Testis (tissue), 3 donors: ENCODE results near the gene DSTN. TPM values are rescaled to one million over a fixed set of nuclear protein-coding genes. Genes with fewer than 3 reads are reported as not detected.

Experiments
- DNase-seq: peaks from one replicate; pipeline ENCODE4 v3.0.0-alpha.2; 2019
- H3K27ac ChIP-seq, 2 donors: fragments of 200-600 bp; sonication (generic); one replicate each; pipeline ENCODE4 v1.5.1; 2019
- H3K27me3 ChIP-seq: fragments of 200-600 bp; sonication (generic); one replicate; pipeline ENCODE4 v1.5.1; 2019
- H3K36me3 ChIP-seq: fragments of 200-600 bp; sonication (generic); one replicate; pipeline ENCODE4 v1.5.1; 2017; ENCODE audit warnings: low read depth; ENCODE audit errors: missing control alignments
- H3K4me1 ChIP-seq: fragments of 200-600 bp; sonication (generic); one replicate; pipeline ENCODE4 v1.5.1; 2019
- H3K4me3 ChIP-seq, 2 donors: fragments of 200-600 bp; sonication (generic); one replicate each; pipeline ENCODE4 v1.5.1; 2017 to 2019
- H3K9me3 ChIP-seq: fragments of 200-600 bp; sonication (generic); one replicate; pipeline ENCODE4 v1.5.1; 2017
- CTCF ChIP-seq, 3 experiments: fragments of 450-650 bp in 2 of 3; fragments of 200-600 bp in 1 of 3; sonication (generic) in 1 of 3; IDR thresholded peaks; one replicate each; pipeline ENCODE4 v1.5.1; 2016 to 2019; ENCODE audit warnings: antibody characterized with exemption in 3 of 3, mild to moderate bottlenecking in 2 of 3, moderate library complexity in 1 of 3
- POLR2A ChIP-seq: fragments of 450-650 bp; IDR thresholded peaks from one replicate; pipeline ENCODE4 v1.6.1; 2017; ENCODE audit warnings: antibody characterized with exemption, mild to moderate bottlenecking, moderate library complexity
- WGBS, 2 donors: methylation state at CpG; one replicate each; pipeline ENCODE4 v1.1.5; 2018; 5-methylcytosine and 5-hydroxymethylcytosine counted together
- intact Hi-C: fragments of 100-400 bp; cut with DNase I; formaldehyde crosslinking; loops from one replicate; pipeline ENCODE4 v1.15.1; 2023; ENCODE audit warnings: low total_unique reads
- polyA plus RNA-seq: library from polyadenylated mRNA; stranded (reverse); fragments of 350-450 nt; fragmentation: Illumina TruSeq; extraction: RNeasy Lipid Tissue Mini Kit (QIAGEN cat#74804); gene quantifications from one replicate; pipeline ENCODE4 v1.2.3, GENCODE V29; 2014; ENCODE audit warnings: low read depth, low replicate concordance; ENCODE audit not compliant: insufficient read depth
- total RNA-seq, 2 donors: library from RNA; depleted of rRNA; stranded (reverse); fragments of >200 nt; gene quantifications; one replicate each; pipeline ENCODE4 v1.2.3, GENCODE V29; 2016

The DSTN gene
- total and polyA plus RNA-seq, 3 donors from 2014 or later = 121 to 301 (median 148) TPM

- Histone ChIP-seq H3K9me3 (no peaks in the 10 kb centered on the region), H3K36me3 (no peaks in the 10 kb centered on the region), H3K27me3 (no peaks in the 10 kb centered on the region), H3K27ac (no peak overlapping the region), H3K4me1 (peaks cover 40% of the 10 kb centered on the region), H3K4me3 (no peak overlapping the region)
- WGBS, 2 donors = 39 to 68% methylated on average over 14 of the region's 14 CpGs
- intact Hi-C loops = no loop called here
- DNase-seq = peak; percentile 63
- TF ChIP-seq POLR2A (no peak), CTCF (IDR thresholded peaks at IDR 0.05) (no peak)
These were observed 76.5 kb downstream of the DSTN start for GRCh38 chr20:17646209-17646960.

- Histone ChIP-seq H3K27ac (no peak overlapping the region), H3K9me3 (no peaks in the 10 kb centered on the region), H3K4me1 (peaks cover 41% of the 10 kb centered on the region), H3K36me3 (no peaks in the 10 kb centered on the region), H3K4me3 (no peak overlapping the region), H3K27me3 (no peaks in the 10 kb centered on the region)
- 55 to 88% methylated on average over 1 to 5 of the region's 5 CpGs for WGBS, 2 donors
- intact Hi-C loops = no loop called here
- TF ChIP-seq CTCF (IDR thresholded peaks at IDR 0.05) (no peak), POLR2A (no peak)
- no peak for DNase-seq
These were observed 77.1 kb downstream of the DSTN start for GRCh38 chr20:17646961-17647301.

GRCh38 chr20:17647391-17648314 is 77.8 kb downstream of the DSTN start:
- TF ChIP-seq CTCF (IDR thresholded peaks at IDR 0.05) (no peak), POLR2A (no peak)
- 79 to 88% methylated on average over 11 to 20 of the region's 20 CpGs for WGBS, 2 donors
- H3K27me3 ChIP-seq = no peaks in the 10 kb centered on the region
- DNase-seq = no peak
- peaks cover 41% of the 10 kb centered on the region for H3K4me1 ChIP-seq
- no peak overlapping the region for H3K4me3 ChIP-seq
- no peak overlapping the region for H3K27ac ChIP-seq
- intact Hi-C loops = no loop called here
- no peaks in the 10 kb centered on the region for H3K36me3 ChIP-seq
- no peaks in the 10 kb centered on the region for H3K9me3 ChIP-seq

- no peak overlapping the region for H3K27ac ChIP-seq
- DNase-seq = no peak
- H3K4me3 ChIP-seq = no peak overlapping the region
- WGBS, 2 donors = 65% methylated on average over 9 to 10 of the region's 10 CpGs
- H3K36me3 ChIP-seq = no peaks in the 10 kb centered on the region
- H3K27me3 ChIP-seq = no peaks in the 10 kb centered on the region
- H3K4me1 ChIP-seq = peaks cover 41% of the 10 kb centered on the region
- H3K9me3 ChIP-seq = no peaks in the 10 kb centered on the region
- TF ChIP-seq CTCF (IDR thresholded peaks at IDR 0.05) = no peak
- no peak for TF ChIP-seq POLR2A
- intact Hi-C loops = no loop called here
These were observed 78.4 kb downstream of the DSTN start for GRCh38 chr20:17648315-17648646.
